Mesendoderm (in vitro differentiated cells): ENCODE data around the gene PLPP6.
"Not testable (repeated sequence)": the region's sequence is repeated elsewhere in the genome, so short reads cannot be mapped to it uniquely, and the experiment has no call there.

ENCODE experiments used
- DNase-seq: peaks from one replicate; pipeline ENCODE4 v3.0.0; 2013
- H2AK5ac ChIP-seq: 2 replicates; pipeline ENCODE4 v1.6.1; 2013; ENCODE audit warnings: low read length, inconsistent platforms
- H2BK120ac ChIP-seq: 2 replicates; pipeline ENCODE4 v1.6.1; 2013; ENCODE audit warnings: low read depth, mild to moderate bottlenecking, low read length, moderate library complexity, mixed read lengths
- H2BK15ac ChIP-seq: replicated peaks from 2 replicates; pipeline ENCODE4 v1.6.1; 2013; ENCODE audit warnings: low read depth, mild to moderate bottlenecking, moderate library complexity
- H2BK5ac ChIP-seq: 2 replicates; pipeline ENCODE4 v1.6.1; 2013; ENCODE audit warnings: low read length, inconsistent platforms
- H3K18ac ChIP-seq: 2 replicates; pipeline ENCODE4 v1.6.1; 2013; ENCODE audit warnings: mild to moderate bottlenecking, low read length, mixed read lengths
- H3K23ac ChIP-seq: one replicate; pipeline ENCODE4 v1.6.1; 2013; ENCODE audit warnings: low read length
- H3K27ac ChIP-seq: 2 replicates; pipeline ENCODE4 v1.5.1; 2013; ENCODE audit warnings: low read depth, mild to moderate bottlenecking, inconsistent platforms, low read length, moderate library complexity
- H3K27me3 ChIP-seq: 2 replicates; pipeline ENCODE4 v1.6.1; 2013; ENCODE audit warnings: low read length, control low read depth, mild to moderate bottlenecking, inconsistent platforms; ENCODE audit not compliant: insufficient read depth, poor library complexity
- H3K36me3 ChIP-seq: 2 replicates; pipeline ENCODE4 v1.6.1; 2013; ENCODE audit warnings: low read length, inconsistent platforms; ENCODE audit not compliant: control insufficient read depth, insufficient read depth
- H3K4ac ChIP-seq: one replicate; pipeline ENCODE4 v1.6.1; 2013; ENCODE audit warnings: low read depth, mild to moderate bottlenecking, low read length, moderate library complexity
- H3K4me1 ChIP-seq: 2 replicates; pipeline ENCODE4 v1.6.1; 2013; ENCODE audit warnings: low read depth, low read length, inconsistent platforms; ENCODE audit not compliant: control insufficient read depth
- H3K4me2 ChIP-seq: 2 replicates; pipeline ENCODE4 v1.6.1; 2013; ENCODE audit warnings: low read length
- H3K4me3 ChIP-seq: 2 replicates; pipeline ENCODE4 v1.5.1; 2013; ENCODE audit warnings: mild to moderate bottlenecking, low read length
- H3K56ac ChIP-seq: one replicate; pipeline ENCODE4 v1.6.1; 2013; ENCODE audit warnings: low read length
- H3K79me1 ChIP-seq: 2 replicates; pipeline ENCODE4 v1.6.1; 2013; ENCODE audit warnings: low read length, inconsistent platforms
- H3K79me2 ChIP-seq: 2 replicates; pipeline ENCODE4 v1.6.1; 2013; ENCODE audit warnings: mild to moderate bottlenecking, low read length; ENCODE audit not compliant: control insufficient read depth, insufficient read depth
- H3K9ac ChIP-seq: 2 replicates; pipeline ENCODE4 v1.6.1; 2013; ENCODE audit warnings: low read length, inconsistent platforms
- H4K5ac ChIP-seq: one replicate; pipeline ENCODE4 v1.6.1; 2013; ENCODE audit warnings: low read length
- H4K8ac ChIP-seq: one replicate; pipeline ENCODE4 v1.6.1; 2013; ENCODE audit warnings: low read depth, mild to moderate bottlenecking, control low read depth, low read length, moderate library complexity
- WGBS: extraction: QIAGEN DNeasy Blood & Tissue Kit; methylation state at CpG from one replicate; pipeline ENCODE4 v1.1.7; 2013; ENCODE audit warnings: low lambda C conversion rate, missing lambda C conversion rate; ENCODE audit not compliant: insufficient coverage; ENCODE audit errors: extremely low coverage; 5-methylcytosine and 5-hydroxymethylcytosine counted together

PLPP6 gene

DNA sequence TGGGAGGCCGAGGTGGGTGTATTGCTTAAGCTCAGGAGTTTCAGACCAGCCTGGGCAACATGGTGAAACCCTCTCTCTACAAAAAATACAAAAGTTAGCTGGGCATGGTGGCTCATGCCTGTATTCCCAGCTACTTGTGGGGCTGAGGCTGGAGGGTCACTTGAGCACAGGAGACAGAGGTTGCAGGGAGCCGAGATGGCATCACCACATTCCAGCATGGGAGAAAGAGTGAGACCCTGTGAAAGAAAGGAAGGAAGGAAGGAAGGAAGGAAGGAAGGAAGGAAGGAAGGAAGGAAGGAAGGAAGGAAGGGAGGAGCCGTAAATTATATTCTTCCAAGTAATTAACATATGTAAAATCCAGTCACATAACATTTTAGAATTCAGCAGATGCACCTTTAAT, 5.9 kb upstream of the PLPP6 start:
- H3K79me1 ChIP-seq, H2BK15ac ChIP-seq, H3K4me3 ChIP-seq, DNase-seq, H3K27ac ChIP-seq, H3K18ac ChIP-seq, H2BK5ac ChIP-seq, H3K4me2 ChIP-seq, H3K27me3 ChIP-seq, H2BK120ac ChIP-seq, H4K5ac ChIP-seq, H4K8ac ChIP-seq, H3K36me3 ChIP-seq, H3K4me1 ChIP-seq, H3K23ac ChIP-seq, H3K9ac ChIP-seq, H3K56ac ChIP-seq, H3K79me2 ChIP-seq, H3K4ac ChIP-seq, H2AK5ac ChIP-seq: not testable (repeated sequence)
- WGBS: no CpG with 5 or more reads among the region's 3 CpGs

DNA sequence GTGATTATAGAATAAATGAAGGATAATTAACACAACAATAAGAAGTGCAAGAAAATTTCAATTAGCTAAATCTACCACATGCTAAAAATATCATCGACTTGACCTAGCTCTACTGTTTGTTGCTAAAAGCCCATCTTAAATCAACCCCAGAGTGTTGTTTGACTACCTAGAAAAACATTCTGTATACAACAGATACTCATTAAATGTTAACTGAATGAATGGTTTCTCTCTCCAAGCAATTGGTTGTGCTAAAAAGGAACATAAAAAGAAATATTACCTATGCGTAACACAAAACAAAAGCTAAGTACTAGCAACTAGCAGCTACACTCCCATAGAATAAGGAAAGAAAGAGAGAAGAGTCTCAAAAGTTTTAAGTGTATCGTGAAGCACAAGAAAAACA, 5.5 kb upstream of the PLPP6 start:
- no peak overlapping the region for H3K23ac ChIP-seq
- H3K56ac ChIP-seq: no peak overlapping the region
- H2BK120ac ChIP-seq: no peak overlapping the region
- H3K4me3 ChIP-seq: no peak overlapping the region
- H2BK15ac ChIP-seq: no peak overlapping the region
- no peak overlapping the region for H4K8ac ChIP-seq
- no peak overlapping the region for H2AK5ac ChIP-seq
- no peak overlapping the region for H4K5ac ChIP-seq
- no peaks in the 10 kb centered on the region for H3K36me3 ChIP-seq
- no peak overlapping the region for H3K18ac ChIP-seq
- H2BK5ac ChIP-seq: no peak overlapping the region
- H3K79me2 ChIP-seq: no peaks in the 10 kb centered on the region
- no peak overlapping the region for H3K4me2 ChIP-seq
- H3K4ac ChIP-seq: no peak overlapping the region
- no peaks in the 10 kb centered on the region for H3K27me3 ChIP-seq
- H3K79me1 ChIP-seq: no peaks in the 10 kb centered on the region
- H3K4me1 ChIP-seq: no peaks in the 10 kb centered on the region
- no CpG with 5 or more reads among the region's 3 CpGs for WGBS
- no peak overlapping the region for H3K9ac ChIP-seq
- no peak overlapping the region for H3K27ac ChIP-seq
- no peak for DNase-seq

DNA sequence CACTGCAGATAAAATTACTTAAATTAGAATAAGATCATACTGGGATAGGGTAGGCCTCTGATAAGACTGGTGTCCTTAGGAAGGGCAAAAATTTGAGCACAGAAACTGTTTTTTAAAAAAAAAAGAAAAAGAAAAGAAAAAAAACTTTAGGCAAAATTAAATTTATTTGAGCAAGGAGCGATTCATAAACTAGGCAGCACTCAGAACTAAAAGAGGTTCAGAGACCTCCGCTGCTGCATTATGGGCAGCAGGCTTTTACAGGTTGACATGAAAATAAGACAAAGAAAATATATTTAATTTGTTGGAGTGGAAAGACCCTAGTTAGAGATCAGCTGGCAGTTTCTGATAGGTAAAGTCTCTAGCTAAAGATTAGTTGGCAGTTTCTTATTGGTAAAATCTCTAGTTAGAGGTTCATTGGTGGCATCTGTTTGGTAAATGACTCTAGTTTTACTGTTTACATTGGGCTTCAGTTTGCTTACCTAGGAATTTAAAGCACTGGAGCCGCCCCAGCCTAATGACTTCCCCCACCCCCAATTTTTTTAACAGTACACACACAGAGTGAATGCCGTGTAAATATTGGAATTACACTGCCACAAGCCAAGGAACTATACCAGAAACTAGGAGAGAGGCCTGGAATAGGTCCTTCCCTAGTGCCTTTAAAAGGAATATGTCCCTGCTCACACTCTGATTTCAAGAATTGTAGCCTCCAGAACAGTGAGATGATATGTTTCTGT, 4.5 kb upstream of the PLPP6 start:
- DNase-seq: no peak
- no peaks in the 10 kb centered on the region for H3K79me2 ChIP-seq
- no peaks in the 10 kb centered on the region for H3K36me3 ChIP-seq
- peak overlapping the region; percentile 8 for H3K56ac ChIP-seq
- H3K4me2 ChIP-seq: no peak overlapping the region
- H3K23ac ChIP-seq: no peak overlapping the region
- no peaks in the 10 kb centered on the region for H3K79me1 ChIP-seq
- H3K18ac ChIP-seq: no peak overlapping the region
- no peak overlapping the region for H3K9ac ChIP-seq
- H2BK120ac ChIP-seq: no peak overlapping the region
- H3K4ac ChIP-seq: no peak overlapping the region
- H4K8ac ChIP-seq: no peak overlapping the region
- no peaks in the 10 kb centered on the region for H3K4me1 ChIP-seq
- no peak overlapping the region for H3K4me3 ChIP-seq
- no peak overlapping the region for H3K27ac ChIP-seq
- H4K5ac ChIP-seq: no peak overlapping the region
- H2AK5ac ChIP-seq: no peak overlapping the region
- H2BK15ac ChIP-seq: no peak overlapping the region
- H2BK5ac ChIP-seq: no peak overlapping the region
- H3K27me3 ChIP-seq: no peaks in the 10 kb centered on the region
- no CpG with 5 or more reads among the region's 4 CpGs for WGBS

DNA sequence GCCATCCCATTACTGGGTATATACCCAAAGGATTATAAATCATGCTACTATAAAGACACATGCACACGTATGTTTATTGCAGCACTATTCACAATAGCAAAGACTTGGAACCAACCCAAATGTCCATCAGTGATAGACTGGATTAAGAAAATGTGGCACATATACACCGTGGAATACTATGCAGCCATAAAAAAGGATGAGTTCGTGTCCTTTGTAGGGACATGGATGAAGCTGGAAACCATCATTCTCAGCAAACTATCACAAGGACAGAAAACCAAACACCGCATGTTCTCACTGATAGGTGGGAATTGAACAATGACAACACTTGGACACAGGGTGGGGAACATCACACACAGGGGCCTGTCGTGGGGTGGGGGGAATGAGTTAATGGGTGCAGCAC, 1.4 kb upstream of the PLPP6 start:
- no CpG with 5 or more reads among the region's 5 CpGs for WGBS
- H3K18ac ChIP-seq, H2BK15ac ChIP-seq, H3K27ac ChIP-seq, H3K4me3 ChIP-seq, H3K9ac ChIP-seq, H3K56ac ChIP-seq, H2BK120ac ChIP-seq, H3K27me3 ChIP-seq, H3K4ac ChIP-seq, H4K8ac ChIP-seq, DNase-seq, H3K4me1 ChIP-seq, H3K79me2 ChIP-seq, H4K5ac ChIP-seq, H3K4me2 ChIP-seq, H2BK5ac ChIP-seq, H2AK5ac ChIP-seq, H3K79me1 ChIP-seq, H3K23ac ChIP-seq, H3K36me3 ChIP-seq: not testable (repeated sequence)

DNA sequence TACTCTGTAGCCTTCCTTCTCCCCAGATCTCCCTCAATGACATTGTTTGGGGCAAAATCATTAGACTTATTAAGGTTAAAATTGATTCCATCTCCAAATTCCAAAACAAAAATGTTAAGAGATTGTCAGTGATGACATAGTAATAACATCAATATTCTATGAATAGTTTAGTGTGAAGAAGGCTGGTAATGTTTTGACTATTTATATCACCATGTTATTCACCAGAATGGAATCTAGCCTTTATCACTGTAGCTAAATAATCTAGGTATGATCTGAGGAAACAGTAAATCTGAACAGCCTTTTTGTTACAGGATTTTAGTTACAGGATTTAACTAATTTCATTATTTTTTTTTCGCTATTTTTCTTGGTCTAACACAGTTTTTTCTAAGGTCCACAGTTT, 929 bp upstream of the PLPP6 start:
- no peak overlapping the region for H4K5ac ChIP-seq
- H3K36me3 ChIP-seq: no peaks in the 10 kb centered on the region
- no peak overlapping the region for H4K8ac ChIP-seq
- H2BK5ac ChIP-seq: no peak overlapping the region
- no peak overlapping the region for H3K23ac ChIP-seq
- no peaks in the 10 kb centered on the region for H3K27me3 ChIP-seq
- no peak overlapping the region for H3K4me2 ChIP-seq
- H2BK120ac ChIP-seq: no peak overlapping the region
- H3K56ac ChIP-seq: no peak overlapping the region
- H3K4me1 ChIP-seq: peaks cover 8% of the 10 kb centered on the region
- WGBS: no CpG with 5 or more reads among the region's 1 CpG
- H3K9ac ChIP-seq: no peak overlapping the region
- H3K79me1 ChIP-seq: peaks cover 3% of the 10 kb centered on the region
- no peak overlapping the region for H3K4ac ChIP-seq
- no peaks in the 10 kb centered on the region for H3K79me2 ChIP-seq
- no peak overlapping the region for H2AK5ac ChIP-seq
- H2BK15ac ChIP-seq: no peak overlapping the region
- no peak overlapping the region for H3K4me3 ChIP-seq
- DNase-seq: no peak
- H3K27ac ChIP-seq: no peak overlapping the region
- no peak overlapping the region for H3K18ac ChIP-seq

DNA sequence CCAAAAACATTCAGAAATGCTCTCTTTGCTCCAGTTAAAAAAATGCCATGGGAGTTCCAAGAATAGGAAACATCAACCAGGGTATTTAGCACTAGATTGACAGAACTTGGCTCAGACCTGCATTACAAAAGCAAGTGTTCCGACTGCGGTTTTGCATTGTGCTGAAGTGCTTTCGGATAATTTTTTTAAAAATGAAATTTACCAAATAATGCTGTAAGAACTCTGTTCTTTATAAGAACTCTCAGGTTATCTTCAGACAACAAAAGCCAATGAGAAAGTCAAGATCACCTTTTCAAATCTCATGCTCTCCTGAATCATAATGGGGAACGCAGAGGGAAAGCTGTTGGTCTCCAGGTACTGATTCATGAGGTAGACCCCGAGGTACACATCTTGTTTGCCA, 483 bp upstream of the PLPP6 start:
- Histone ChIP-seq H3K4ac (no peak overlapping the region), H2BK5ac (no peak overlapping the region), H3K79me2 (no peaks in the 10 kb centered on the region), H3K4me1 (peaks cover 8% of the 10 kb centered on the region), H2BK15ac (no peak overlapping the region), H3K27ac (no peak overlapping the region), H3K27me3 (no peaks in the 10 kb centered on the region), H4K8ac (no peak overlapping the region), H2AK5ac (no peak overlapping the region), H3K4me2 (no peak overlapping the region), H3K9ac (no peak overlapping the region), H3K4me3 (no peak overlapping the region), H2BK120ac (no peak overlapping the region), H3K56ac (no peak overlapping the region), H3K79me1 (peaks cover 3% of the 10 kb centered on the region), H3K23ac (no peak overlapping the region), H4K5ac (no peak overlapping the region), H3K18ac (no peak overlapping the region), H3K36me3 (no peaks in the 10 kb centered on the region)
- no CpG with 5 or more reads among the region's 5 CpGs for WGBS
- no peak for DNase-seq
